ENCODE measurements around the gene ARL16.

The ARL16 gene, protein sequence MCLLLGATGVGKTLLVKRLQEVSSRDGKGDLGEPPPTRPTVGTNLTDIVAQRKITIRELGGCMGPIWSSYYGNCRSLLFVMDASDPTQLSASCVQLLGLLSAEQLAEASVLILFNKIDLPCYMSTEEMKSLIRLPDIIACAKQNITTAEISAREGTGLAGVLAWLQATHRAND

GRCh38 chr17:81683584-81684441 lies at the start of gene ARL16, which contains the start of gene HGS:
ARL16 (minus strand) TSS chr17:81683797; CDS start chr17:81683753, 44 bp downstream.
HGS (plus strand) TSS chr17:81684011; CDS start chr17:81684067, 56 bp downstream.
- DNase-seq: peak; percentile 100

DNA sequence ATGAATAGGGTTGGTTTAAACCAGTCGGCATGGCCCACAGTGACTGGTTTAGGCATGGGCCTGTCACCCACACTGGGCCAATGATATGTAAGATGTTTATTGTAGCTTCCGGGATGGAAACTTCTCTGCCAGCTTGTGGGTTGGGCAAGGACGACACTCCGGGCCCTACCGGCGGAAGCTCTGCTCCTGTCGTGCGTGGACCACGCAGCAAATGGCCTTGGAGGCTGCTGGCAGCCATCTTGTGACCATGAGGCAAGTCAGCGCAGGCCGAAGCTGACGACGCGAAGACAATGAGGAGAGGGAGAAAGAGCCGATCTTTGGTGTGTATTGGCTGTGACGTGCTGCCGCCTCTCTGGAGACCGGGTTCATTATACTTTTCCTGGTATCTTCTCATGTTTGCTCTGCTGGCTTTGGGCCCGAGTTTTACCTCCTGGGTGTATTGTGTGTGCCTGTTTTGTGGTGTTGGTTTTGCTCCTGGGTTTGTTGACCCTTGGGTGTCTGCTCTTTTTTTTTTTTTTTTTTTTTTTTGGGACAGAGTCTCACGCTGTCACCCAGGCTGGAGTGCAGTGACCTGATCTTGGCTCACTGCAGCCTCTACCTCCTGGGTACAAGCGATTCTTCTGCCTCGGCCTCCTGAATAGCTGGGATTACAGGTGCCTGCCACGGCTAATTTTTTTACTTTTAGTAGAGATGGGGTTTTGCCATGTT lies 43.9 kb upstream of the ARL16 start:
- DNase-seq: no peak

GRCh38 chr17:81726004-81726403 lies 42.4 kb upstream of the ARL16 start:
- DNase-seq: no peak

GRCh38 chr17:81725439-81725838 lies 41.8 kb upstream of the ARL16 start:
- no peak for DNase-seq

GRCh38 chr17:81723651-81724209 lies 40.1 kb upstream of the ARL16 start:
- no peak for DNase-seq

- DNase-seq: no peak
Observed at GRCh38 chr17:81722184-81723120, 38.9 kb upstream of the ARL16 start.

DNA sequence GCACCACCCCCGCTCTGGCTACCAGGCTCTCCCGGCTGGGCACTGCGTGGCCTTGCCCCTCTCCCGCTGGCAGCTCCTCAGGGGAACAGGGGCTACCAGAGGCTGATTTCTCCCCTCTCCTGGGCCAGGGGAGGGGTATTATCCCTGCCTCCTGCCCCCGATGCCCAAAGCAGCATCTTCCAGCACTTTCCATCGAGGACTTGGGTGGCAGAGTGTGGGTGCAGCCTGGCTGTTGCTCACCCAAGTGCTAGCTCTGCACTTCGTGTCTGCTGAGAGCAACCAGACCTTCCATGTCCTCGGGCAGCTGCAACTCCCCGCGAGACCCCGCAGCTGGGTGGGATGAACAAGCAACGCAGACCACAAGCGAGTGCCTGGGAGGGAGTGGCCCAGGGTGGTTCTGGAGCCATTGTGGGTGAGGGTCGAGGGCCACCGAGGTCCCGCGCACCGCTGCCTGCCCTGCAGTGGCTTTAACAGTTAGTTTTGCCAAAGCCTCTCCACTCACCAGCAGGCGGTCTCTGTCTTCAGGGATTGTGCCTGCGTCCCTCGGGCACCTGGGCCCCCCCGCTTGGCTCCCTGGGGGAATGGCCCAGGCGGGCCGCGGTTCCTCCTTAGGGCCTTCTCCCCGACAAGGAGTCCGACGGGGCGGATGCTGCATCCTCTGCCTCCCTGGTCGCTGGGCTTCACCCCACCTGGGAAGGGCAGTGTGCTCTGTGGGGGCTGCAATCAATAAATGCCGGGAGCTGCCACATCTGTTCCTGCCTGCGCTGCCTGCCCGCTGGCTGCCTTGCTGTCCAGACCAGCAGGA lies 36.9 kb upstream of the ARL16 start:
- DNase-seq: no peak

DNA sequence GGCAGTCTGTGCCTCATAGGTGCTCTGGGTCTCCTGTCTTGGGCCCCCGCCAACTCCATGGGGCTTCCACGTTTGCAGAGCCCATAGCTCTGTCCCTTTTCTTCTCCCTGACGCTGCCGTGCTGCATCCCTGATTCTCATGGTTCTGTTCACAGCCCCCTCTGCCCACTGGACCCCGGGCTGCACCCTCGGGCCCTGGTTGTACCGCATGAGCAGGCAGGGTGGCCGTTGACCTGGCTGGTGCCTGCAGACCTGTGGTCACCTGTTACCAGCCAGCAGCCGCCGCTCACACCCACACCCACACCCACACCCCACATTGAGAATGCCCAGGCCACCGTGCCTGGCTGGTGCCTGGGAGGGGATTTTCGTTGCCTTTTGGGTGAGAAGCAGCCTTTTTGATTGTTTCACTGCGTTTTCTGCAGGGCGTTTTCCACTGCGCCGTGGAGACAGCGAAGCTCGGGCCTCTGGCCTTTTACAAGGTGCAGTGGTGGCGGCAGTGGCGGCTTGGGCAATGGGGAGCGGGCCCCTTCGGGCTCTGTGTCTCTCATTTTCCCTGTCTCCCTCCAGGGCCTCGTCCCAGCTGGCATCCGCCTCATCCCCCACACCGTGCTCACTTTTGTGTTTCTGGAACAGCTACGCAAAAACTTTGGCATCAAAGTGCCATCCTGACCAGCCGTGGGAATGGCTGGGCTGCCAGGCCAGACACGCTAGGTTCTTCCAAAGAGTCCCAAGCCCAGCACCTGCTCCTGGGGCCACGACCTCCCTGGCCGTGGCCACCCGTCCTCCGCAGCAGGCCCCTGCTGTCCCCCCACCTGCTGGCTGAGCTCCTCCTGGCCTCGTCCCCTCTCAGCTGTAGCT lies 36.0 kb upstream of the ARL16 start:
- no peak for DNase-seq

- DNase-seq: no peak
Observed at GRCh38 chr17:81717766-81718089, 34.1 kb upstream of the ARL16 start.

GRCh38 chr17:81717049-81717765 lies 33.6 kb upstream of the ARL16 start:
- DNase-seq: no peak

DNA sequence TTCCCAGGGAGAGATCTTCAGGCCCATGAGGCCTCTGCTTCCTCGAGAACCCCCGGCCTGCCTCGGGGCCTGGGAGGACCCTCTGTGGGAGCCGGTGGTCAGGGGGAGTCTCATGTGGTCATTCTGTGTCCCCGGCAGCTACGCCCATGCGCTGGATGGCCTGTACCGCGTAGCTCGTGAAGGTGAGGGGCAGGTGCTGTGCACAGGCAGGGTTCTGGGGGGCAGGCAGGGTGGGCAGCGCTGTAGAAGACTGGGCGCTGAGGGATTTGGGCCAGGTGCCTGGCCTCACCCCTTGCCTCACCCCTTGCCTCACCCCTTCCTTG lies 33.0 kb upstream of the ARL16 start:
- DNase-seq: no peak

DNA sequence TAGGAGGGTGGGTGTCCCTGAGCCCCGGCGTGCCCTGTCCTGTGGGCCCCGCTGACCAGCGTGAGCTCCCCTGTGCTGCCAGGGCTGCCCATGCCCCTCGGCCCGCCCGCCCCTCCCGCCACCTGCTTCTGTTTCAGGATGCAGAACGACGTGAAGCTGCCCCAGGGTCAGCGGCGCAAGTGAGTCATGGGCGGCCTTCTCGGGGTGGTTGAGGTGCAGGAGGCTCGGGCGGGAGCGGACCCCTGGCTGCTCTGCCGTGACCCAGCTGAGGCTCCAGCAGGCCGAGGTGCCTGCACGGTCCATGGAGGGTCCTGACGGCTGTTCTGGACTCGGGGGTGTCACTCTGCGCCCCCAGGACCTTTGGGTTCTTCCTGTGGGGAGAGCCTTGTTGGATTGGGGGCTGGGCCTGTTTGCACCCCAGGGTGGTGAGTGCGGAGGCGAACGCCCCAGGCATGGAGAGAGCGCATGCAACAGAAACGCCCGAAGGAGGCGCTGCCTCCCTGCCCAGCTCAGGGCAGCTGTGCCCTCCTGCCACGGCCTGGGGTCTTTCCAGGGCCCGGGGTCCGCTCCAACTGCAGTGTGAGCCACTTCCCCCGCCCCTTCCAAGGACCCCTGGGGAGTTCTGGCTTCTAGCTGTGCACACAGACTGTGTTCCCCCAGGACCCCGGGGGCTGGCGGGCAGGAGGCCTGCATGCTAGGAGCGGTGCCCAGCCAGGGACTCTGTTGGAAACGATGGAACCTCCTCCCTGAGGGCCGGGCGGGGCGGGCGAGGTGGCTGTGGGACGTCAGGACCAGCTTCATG lies 32.5 kb upstream of the ARL16 start:
- no peak for DNase-seq

GRCh38 chr17:81715107-81715871 lies 31.7 kb upstream of the ARL16 start:
- DNase-seq: no peak

GRCh38 chr17:81714412-81715106 lies 31.0 kb upstream of the ARL16 start:
- DNase-seq: no peak

DNA sequence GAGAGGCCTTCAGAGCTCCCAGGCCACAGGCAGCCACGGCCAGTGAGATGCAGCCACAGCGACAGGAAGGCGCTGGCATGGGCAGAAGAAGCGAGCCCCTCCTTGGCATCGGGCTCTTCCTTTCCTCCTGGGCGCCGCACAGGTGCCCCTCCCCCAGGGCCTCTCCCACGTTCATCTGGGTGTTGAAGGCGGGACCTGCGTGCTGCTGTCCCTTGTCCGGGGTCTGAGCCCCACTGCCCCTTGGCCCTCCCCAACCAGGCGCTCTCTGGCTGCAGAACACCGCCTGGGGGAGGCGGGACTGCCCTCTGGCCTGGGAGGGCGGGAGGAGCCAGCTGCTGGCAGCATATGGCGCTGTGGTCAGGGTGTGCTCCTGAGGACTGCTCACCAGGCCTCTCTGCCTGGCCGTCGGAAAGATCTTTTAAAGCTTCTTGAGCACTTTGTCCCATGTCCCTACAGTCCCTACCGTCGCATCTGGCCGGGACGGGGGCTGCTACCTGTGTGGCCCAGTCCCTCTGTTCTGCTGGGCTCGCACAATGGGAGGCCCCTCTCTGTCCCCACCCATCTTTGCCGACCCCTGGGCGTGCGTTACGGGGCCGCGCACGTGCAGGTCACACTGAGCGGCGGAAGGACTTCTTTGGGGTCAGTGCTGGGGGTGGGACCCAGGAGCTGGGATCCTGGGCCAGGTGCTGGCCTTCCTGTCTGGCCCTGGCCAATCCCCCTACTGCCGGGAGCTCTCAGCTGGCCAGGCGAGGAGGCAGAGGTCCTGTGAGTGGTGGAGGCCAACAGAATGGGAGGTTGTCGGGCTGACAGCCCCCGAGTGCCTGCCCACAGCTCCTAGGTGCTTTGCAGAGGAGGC lies 30.2 kb upstream of the ARL16 start:
- no peak for DNase-seq

DNA sequence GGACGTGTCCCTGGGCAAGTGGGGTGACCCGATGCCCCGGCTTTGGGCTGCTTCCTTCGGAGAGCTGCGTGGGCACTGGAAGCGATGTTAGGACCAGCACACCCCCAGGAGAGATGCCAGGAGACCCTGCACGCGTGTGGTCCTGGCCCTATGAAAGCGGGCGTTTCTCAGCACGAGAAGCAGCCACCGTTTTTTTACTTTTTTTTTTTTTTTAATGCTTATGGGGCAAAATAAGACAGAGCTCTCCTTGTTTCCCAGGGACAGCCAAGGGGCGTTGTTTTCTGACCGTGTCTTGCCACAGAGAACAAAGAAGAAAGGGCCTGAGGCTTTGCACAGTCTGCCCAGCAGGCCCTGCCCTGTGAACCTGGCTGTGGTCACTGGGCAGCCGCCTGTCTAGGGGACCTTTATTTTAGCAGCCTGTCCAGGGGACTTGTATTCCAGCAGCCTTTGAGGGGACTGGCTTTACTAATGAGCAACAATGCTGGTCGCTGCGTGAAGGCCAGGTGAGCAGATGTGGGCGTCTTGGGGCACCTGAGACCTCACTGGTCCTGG lies 29.5 kb upstream of the ARL16 start:
- DNase-seq: no peak
